Activated T-helper 9 cell treated with anti-CD3 and anti-CD28 coated beads, Interleukin-2, amount 50 U/mL, for 16 hours (primary cell): Measurements from ENCODE around the gene ZNF407.

Experiments
- DNase-seq: peaks from one replicate; pipeline ENCODE4 v3.0.0-alpha.2; 2020; ENCODE audit warnings: low read depth

Gene ZNF407

GRCh38 chr18:74789078-74789477, 191.4 kb downstream of the ZNF407 start:
- DNase-seq: no peak

DNA sequence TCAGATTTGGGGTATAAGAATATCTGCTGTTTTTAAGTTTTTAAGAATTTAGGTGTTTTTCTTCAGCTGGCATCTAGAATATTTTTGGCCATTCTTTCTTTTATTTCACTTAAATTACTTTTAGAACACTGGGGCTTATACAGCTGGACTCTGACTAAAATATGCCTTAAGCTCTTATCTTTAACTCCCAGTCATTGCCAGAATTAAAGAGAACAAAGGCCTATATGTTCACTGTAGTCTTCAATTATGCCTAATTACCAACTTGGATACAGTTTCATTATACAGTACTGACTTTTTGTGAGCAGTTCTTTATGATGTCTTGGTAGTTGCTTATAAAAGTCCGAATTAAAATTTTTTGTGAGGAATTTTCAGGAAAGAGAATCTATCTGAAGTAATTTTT, 192.8 kb downstream of the ZNF407 start:
- no peak for DNase-seq

DNA sequence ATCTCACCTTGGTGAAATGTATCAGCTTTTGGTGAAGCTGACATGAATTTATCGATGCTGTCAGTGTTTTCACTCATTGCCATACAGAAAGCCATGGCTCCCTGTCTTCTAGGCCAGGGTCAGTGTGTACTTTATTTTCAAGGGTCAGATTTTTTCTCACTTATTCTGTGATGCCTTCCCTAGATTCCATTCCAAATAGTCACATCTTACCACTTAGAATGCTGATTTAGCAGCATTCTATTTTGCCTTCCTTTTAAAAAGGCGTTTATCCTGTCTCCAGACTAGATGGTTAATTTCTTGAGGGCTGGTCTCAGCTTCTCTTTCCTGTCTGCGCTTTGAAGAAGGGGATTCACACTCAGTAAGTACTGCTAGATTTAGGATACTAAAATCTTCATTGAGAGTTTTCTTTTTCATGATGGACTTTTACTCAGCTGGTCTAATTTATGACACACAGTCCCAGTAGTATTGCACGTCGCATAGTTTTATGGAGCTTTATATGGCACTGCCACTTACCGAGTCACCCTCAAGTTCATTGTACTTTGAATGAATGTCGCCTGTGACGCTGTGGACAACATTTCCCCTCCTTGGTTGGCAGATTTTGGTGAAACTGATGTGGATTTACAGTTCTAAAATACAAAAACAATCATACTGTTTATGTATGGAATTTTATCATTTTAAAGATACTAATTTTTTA, 194.0 kb downstream of the ZNF407 start:
- DNase-seq: no peak

DNA sequence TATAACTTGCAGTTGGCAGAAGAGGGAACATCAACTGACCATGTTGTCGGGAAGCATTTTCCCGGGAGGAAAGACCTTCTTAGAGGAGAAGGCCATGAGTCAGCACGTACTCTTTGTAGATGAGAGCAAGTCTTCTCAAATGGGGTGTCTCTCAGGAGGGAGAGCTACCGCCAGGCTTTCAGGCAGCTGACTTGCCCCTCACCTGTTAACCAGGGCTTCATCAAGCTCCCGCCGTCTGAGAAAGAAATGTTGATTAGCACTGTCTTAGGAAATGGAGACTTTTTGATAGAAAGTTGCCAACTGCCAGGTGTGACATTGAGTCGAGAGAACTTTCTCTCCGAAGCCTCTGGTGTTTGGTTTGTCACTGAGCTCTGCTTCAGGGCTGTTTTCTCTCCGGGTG, 196.1 kb downstream of the ZNF407 start:
- DNase-seq: no peak

- DNase-seq: no peak
Measured at GRCh38 chr18:74795751-74796150, 198.1 kb downstream of the ZNF407 start.

DNA sequence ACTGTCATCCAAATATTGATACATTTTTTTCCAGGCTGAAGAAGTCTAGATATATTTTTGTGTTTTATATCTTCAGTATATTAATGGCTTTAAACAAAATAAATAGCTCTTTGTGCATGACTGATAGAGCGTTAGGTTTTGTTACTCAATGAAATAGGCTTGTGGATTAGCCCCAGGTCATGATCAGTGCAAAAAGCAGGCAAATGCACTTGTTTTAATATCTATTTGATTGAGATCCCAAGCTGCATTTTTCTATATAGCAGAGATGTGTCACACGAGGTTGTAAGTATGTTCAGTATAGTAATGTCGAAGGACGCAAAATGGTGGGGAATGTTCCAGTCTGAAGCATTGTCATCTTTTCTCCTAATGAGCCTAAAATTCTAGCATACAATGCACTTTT, 198.5 kb downstream of the ZNF407 start:
- DNase-seq: no peak

- no peak for DNase-seq
Measured at GRCh38 chr18:74796841-74797576, 199.3 kb downstream of the ZNF407 start.

- DNase-seq: no peak
Measured at GRCh38 chr18:74797577-74798151, 200.0 kb downstream of the ZNF407 start.

DNA sequence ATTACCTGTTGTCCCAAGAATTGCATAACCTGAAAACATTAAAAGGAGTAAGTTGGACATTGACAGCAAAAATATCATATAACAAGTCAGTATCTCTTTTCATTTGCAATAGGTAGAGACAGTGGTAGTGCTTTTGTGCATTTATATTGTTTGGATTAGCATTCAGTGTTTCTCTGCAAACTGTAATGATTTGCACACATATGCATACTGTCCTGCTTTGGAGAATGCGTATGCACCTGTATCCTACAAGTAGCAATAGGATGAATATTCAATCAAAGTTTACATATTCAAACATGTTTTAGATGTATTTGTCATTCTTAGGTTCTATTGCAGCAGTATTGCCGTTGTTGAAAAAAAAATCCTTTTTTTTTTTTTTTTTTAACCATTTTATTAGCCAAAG, 201.9 kb downstream of the ZNF407 start:
- no peak for DNase-seq

DNA sequence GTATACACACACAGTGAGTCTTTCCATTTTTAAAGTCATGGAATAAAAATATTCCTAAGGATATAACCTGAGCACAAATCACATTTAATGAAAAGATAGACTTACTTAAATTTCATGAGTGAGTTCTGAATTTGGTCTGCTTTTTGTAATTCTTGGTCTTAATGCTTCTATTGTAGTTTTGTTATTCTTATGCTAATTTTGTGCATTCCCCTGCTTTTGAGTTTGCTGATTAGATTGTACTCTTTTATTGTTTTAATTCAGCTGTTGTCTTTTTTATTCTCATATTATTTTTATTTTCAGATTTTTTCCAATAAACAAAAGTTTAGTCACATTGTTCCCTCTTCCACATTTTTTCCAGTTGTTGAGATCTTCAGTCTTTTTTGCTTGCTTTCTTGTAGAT, 202.4 kb downstream of the ZNF407 start:
- no peak for DNase-seq

GRCh38 chr18:74803117-74803516, 205.4 kb downstream of the ZNF407 start:
- no peak for DNase-seq

- no peak for DNase-seq
Measured at GRCh38 chr18:74803769-74804168, 206.1 kb downstream of the ZNF407 start.

GRCh38 chr18:74804677-74805076, 207.0 kb downstream of the ZNF407 start:
- DNase-seq: no peak

DNA sequence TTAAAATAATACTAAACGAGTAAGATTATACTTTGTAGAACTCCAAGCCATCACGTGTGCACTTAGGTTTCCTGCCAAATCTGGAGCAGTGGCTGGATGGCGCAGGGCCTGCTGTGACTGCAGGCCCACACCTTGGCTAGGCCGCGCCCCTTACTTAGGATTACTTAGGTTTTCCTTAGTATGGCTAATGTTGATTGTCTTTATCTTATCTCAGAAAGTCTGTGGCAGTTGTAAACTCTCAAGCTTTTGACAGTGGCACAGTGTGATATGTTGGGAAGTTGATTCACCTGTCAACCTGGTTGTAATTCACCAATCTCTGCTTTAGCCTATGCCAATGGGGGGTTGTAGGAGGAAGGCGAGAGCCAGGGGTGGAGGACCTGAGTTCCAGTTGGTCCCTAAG, 208.4 kb downstream of the ZNF407 start:
- DNase-seq: no peak

- no peak for DNase-seq
Measured at GRCh38 chr18:74806700-74807416, 209.2 kb downstream of the ZNF407 start.

DNA sequence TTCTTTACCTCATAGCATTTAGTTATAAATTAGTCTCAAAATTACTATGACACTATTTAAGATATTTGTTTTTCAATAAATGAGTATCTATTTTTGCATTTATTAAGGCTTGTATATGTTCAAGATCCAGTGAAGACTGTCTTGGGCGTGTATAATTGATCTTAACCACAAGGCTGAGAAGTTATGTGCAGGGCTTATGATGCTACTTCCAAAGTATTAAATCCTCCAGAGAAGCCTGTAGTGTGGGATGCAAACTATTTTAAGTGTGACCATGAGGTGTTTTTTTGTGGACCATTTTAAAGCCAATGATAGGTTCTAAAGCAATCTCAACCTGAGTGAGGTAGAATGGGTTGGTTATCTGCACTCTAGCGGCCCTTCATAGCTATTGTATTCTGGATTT, 219.9 kb downstream of the ZNF407 start:
- DNase-seq: no peak

GRCh38 chr18:74818516-74819175, 221.0 kb downstream of the ZNF407 start:
- DNase-seq: no peak

DNA sequence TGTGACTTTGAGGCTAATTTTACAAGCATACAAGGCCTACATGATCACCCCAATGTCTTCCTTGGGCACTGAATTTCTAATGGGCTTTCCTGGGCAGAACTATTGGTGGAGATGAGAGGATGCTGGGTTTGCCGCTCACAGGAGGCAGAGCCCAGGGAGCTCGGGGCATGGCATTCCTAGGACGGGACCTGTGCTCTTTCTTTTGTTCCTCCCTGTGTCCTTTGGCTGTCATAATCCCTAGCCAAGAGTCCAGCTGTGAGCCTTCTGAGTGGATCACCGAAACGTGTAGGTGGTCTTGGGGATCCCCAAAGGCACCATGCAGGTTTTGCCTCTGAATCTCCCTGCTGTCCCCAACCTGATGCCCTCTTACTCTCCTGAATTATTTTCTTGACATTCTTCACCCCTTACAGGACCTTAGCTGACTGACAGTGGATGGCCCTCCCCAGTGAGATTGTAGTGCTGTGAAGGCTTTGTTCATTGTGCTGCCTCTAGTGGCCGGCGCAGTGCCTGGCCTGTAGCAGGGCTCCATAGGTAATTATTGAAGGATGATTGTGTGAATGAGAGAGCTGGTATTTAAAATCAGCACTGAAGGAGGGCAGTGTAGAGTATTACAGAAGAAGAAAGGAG, 221.9 kb downstream of the ZNF407 start:
- DNase-seq: no peak

- no peak for DNase-seq
Measured at GRCh38 chr18:74820160-74820780, 222.6 kb downstream of the ZNF407 start.

- no peak for DNase-seq
Measured at GRCh38 chr18:74825460-74825859, 227.8 kb downstream of the ZNF407 start.

- DNase-seq: no peak
Measured at GRCh38 chr18:74826572-74826971, 228.9 kb downstream of the ZNF407 start.
